Adipose tissue (tissue), 3 donors: ENCODE results near the gene ALAS1. TPM values are rescaled to one million over a fixed set of nuclear protein-coding genes. Genes with fewer than 3 reads are reported as not detected.

ENCODE experiments used
- H3K27ac ChIP-seq: one replicate; pipeline ENCODE4 v1.5.1; 2013; ENCODE audit warnings: low read depth, low read length
- WGBS, 3 donors: extraction: QIAGEN DNeasy Blood & Tissue Kit; methylation state at CpG; one replicate each; pipeline ENCODE4 v1.1.7; 2013; 5-methylcytosine and 5-hydroxymethylcytosine counted together
- polyA plus RNA-seq, 3 donors: library from polyadenylated mRNA; stranded (reverse); fragments of 200-250 nt; gene quantifications; one replicate each; pipeline ENCODE4 v1.2.3, GENCODE V29; 2013
- donor health status: healthy with polysubstance abuse.
- donor health status: Bipolar disorder and iron deficiency.
- donor health status: healthy.

The ALAS1 gene
- polyA plus RNA-seq, 3 donors = 17.1 to 70.8 (median 37.3) TPM

- 80 to 86% (median 85%) methylated on average over 10 of the region's 10 CpGs for WGBS, 3 donors
Observed at GRCh38 chr3:52228266-52228665, 30.3 kb downstream of the ALAS1 start.

GRCh38 chr3:52228751-52229291 is 30.9 kb downstream of the ALAS1 start:
- 91 to 92% (median 92%) methylated on average over 21 of the region's 21 CpGs for WGBS, 3 donors
- no peak overlapping the region for H3K27ac ChIP-seq

More at GRCh38 chr3:52228266-52228665, 30.3 kb downstream of the ALAS1 start:
- no peak overlapping the region for H3K27ac ChIP-seq

- WGBS, 3 donors = 91 to 96% (median 95%) methylated on average over 13 of the region's 13 CpGs
- no peak overlapping the region for H3K27ac ChIP-seq
Observed at GRCh38 chr3:52229656-52230055, 31.7 kb downstream of the ALAS1 start.

- 90 to 93% (median 93%) methylated on average over 6 of the region's 6 CpGs for WGBS, 3 donors
- no peak overlapping the region for H3K27ac ChIP-seq
Observed at GRCh38 chr3:52230461-52230860, 32.5 kb downstream of the ALAS1 start.

- no peak overlapping the region for H3K27ac ChIP-seq
- WGBS, 3 donors = 87 to 94% (median 90%) methylated on average over 16 of the region's 16 CpGs
Observed at GRCh38 chr3:52230889-52231499, 33.0 kb downstream of the ALAS1 start.

GRCh38 chr3:52231502-52232278 is 33.7 kb downstream of the ALAS1 start:
- WGBS, 3 donors = 70 to 71% (median 71%) methylated on average over 32 to 34 of the region's 34 CpGs
- H3K27ac ChIP-seq = no peak overlapping the region

- no peak overlapping the region for H3K27ac ChIP-seq
- WGBS, 3 donors = 87 to 90% (median 89%) methylated on average over 26 to 28 of the region's 28 CpGs
Observed at GRCh38 chr3:52232279-52233107, 34.5 kb downstream of the ALAS1 start.

GRCh38 chr3:52233108-52233591 is 35.2 kb downstream of the ALAS1 start:
- WGBS, 3 donors = 87 to 90% (median 89%) methylated on average over 5 of the region's 5 CpGs
- no peak overlapping the region for H3K27ac ChIP-seq

GRCh38 chr3:52233968-52234367 is 36.0 kb downstream of the ALAS1 start:
- no peak overlapping the region for H3K27ac ChIP-seq
- 69 to 87% (median 69%) methylated on average over 3 of the region's 3 CpGs for WGBS, 3 donors

GRCh38 chr3:52234516-52235447 is 36.8 kb downstream of the ALAS1 start:
- 87 to 91% (median 89%) methylated on average over 15 of the region's 15 CpGs for WGBS, 3 donors
- no peak overlapping the region for H3K27ac ChIP-seq

- no peak overlapping the region for H3K27ac ChIP-seq
- WGBS, 3 donors = 58 to 77% (median 66%) methylated on average over 5 of the region's 5 CpGs
Observed at GRCh38 chr3:52236424-52236886, 38.5 kb downstream of the ALAS1 start.

- 66 to 79% (median 68%) methylated on average over 6 of the region's 6 CpGs for WGBS, 3 donors
- no peak overlapping the region for H3K27ac ChIP-seq
Observed at GRCh38 chr3:52237006-52237656, 39.2 kb downstream of the ALAS1 start.

GRCh38 chr3:52237657-52238172 is 39.8 kb downstream of the ALAS1 start:
- peak overlapping the region; percentile 60 for H3K27ac ChIP-seq
- 1 to 16% (median 9%) methylated on average over 8 of the region's 8 CpGs for WGBS, 3 donors

GRCh38 chr3:52238193-52238760 is 40.3 kb downstream of the ALAS1 start:
- WGBS, 3 donors = 10 to 20% (median 11%) methylated on average over 11 of the region's 11 CpGs

GRCh38 chr3:52238761-52239701 is 41.1 kb downstream of the ALAS1 start, which contains the start of gene TWF2:
TSS of gene TWF2 (minus strand) at chr3:52239158. CDS start at chr3:52239016, 142 bp downstream.
- WGBS, 3 donors = 0 to 1% (median 0%) methylated on average over 73 to 92 of the region's 92 CpGs
- H3K27ac ChIP-seq = peak within 1 kb of the TSS; percentile 79

More at GRCh38 chr3:52238193-52238760, 40.3 kb downstream of the ALAS1 start:
- H3K27ac ChIP-seq = peak overlapping the region; percentile 60
